HepG2 (cell line): Measurements from ENCODE around the gene ANKRD49. TPM values are rescaled to one million over a fixed set of nuclear protein-coding genes. Genes with fewer than 3 reads are reported as not detected.

ENCODE experiments used
- ATAC-seq: fragments of 200-7000 bp; cut with Tn5 transposase; 3 replicates; pipeline ENCODE4 v1.9.1; 2020; ENCODE audit warnings: mild to moderate bottlenecking, moderate library complexity
- BruUV-seq: library from RNA; stranded (reverse); fragments of 400-500 nt; replicated peaks from 2 replicates; lab custom pipeline; 2021; lab: Mats Ljungman, UMichigan
- CTCF ChIA-PET: fragments of 300-600 bp; formaldehyde crosslinking; extraction: SDS; loops from one replicate; lab custom pipeline; 2021; ENCODE audit warnings: low total read pairs, inconsistent platforms, low intra/inter-chr PET ratio; lab: Yijun Ruan, JAX
- POLR2A ChIA-PET: fragments of 350-600 bp; sonication (Branson Sonifier 250); formaldehyde crosslinking; loops from one replicate; lab custom pipeline; 2020; ENCODE audit warnings: antibody characterized with exemption, inconsistent platforms; lab: Yijun Ruan, JAX
- DNase-seq: peaks from one replicate; pipeline ENCODE4 v3.0.0-alpha.2; 2015; ENCODE audit warnings: low spot score
- FAIRE-seq: peaks from 3 replicates; lab custom pipeline; 2011; peaks lifted over from hg19 to GRCh38; lab: Jason Lieb, UNC
- H2AFZ ChIP-seq: one replicate; pipeline ENCODE4 v1.6.1; 2011; ENCODE audit warnings: low read length, inconsistent platforms
- H3K27ac ChIP-seq: fragments of 300-600 bp; 3 replicates; pipeline ENCODE4 v1.8.0; 2011; ENCODE audit warnings: mixed run types, mild to moderate bottlenecking, mixed read lengths, low read length, inconsistent platforms; ENCODE audit not compliant: insufficient read depth; ENCODE audit errors: extremely low read length
- H3K27me3 ChIP-seq, 2 experiments: fragments of 200-600 bp in 1 of 2; 2 replicates in 1 of 2; 3 replicates in 1 of 2; pipeline versions ENCODE4 v1.6.0 to v1.8.0; 2011; ENCODE audit warnings: low read length in 2 of 2, mild to moderate bottlenecking in 2 of 2, moderate library complexity in 2 of 2, inconsistent platforms in 1 of 2; ENCODE audit not compliant: insufficient read depth in 2 of 2, control insufficient read depth in 1 of 2
- H3K36me3 ChIP-seq, 2 experiments: fragments of 200-600 bp in 1 of 2; replicated peaks in 1 of 2; 2 replicates in 1 of 2; 3 replicates in 1 of 2; pipeline versions ENCODE4 v1.5.1 to v1.8.0; 2011; ENCODE audit warnings: low read length in 2 of 2, inconsistent platforms in 1 of 2; ENCODE audit not compliant: insufficient read depth in 2 of 2, control insufficient read depth in 1 of 2
- H3K4me1 ChIP-seq: 2 replicates; pipeline ENCODE4 v1.5.1; 2012; ENCODE audit warnings: low read length, inconsistent platforms; ENCODE audit not compliant: insufficient read depth
- H3K4me2 ChIP-seq: 2 replicates; pipeline ENCODE4 v1.6.0; 2011; ENCODE audit warnings: low read depth, low read length, inconsistent platforms
- H3K4me3 ChIP-seq, 3 experiments: fragments of 200-600 bp in 1 of 3; sonication (generic), shearing (Covaris generic) in 1 of 3; replicated peaks in 1 of 3; 2 replicates each; pipeline ENCODE4 v1.5.1; 2011 to 2016; ENCODE audit warnings: low read length in 3 of 3, inconsistent platforms in 2 of 3, low read depth in 2 of 3, mild to moderate bottlenecking in 2 of 3, control low read depth in 1 of 3, mixed read lengths in 1 of 3; ENCODE audit not compliant: insufficient read depth in 1 of 3
- H3K79me2 ChIP-seq: one replicate; pipeline ENCODE4 v1.6.1; 2011; ENCODE audit warnings: low read length, inconsistent platforms; ENCODE audit not compliant: insufficient read depth
- H3K9ac ChIP-seq: 2 replicates; pipeline ENCODE4 v1.6.0; 2011; ENCODE audit warnings: mild to moderate bottlenecking, low read depth, low read length, inconsistent platforms; ENCODE audit not compliant: insufficient read depth
- H3K9me3 ChIP-seq: 2 replicates; pipeline ENCODE4 v1.5.1; 2012; ENCODE audit warnings: mild to moderate bottlenecking, low read length
- H4K20me1 ChIP-seq: 2 replicates; pipeline ENCODE4 v1.6.0; 2011; ENCODE audit warnings: inconsistent platforms, mild to moderate bottlenecking, low read length, moderate library complexity; ENCODE audit not compliant: insufficient read depth
- PAX8 ChIP-seq: sonication (generic); formaldehyde crosslinking; IDR thresholded peaks from 2 replicates; pipeline ENCODE4 v1.8.0; 2022; ENCODE audit warnings: mild to moderate bottlenecking, missing genetic modification reagents, borderline replicate concordance
- SNAPC4 ChIP-seq: sonication (generic); formaldehyde crosslinking; IDR thresholded peaks from 2 replicates; pipeline ENCODE4 v1.4.0; 2020; ENCODE audit warnings: mild to moderate bottlenecking, missing genetic modification reagents
- WGBS: methylation state at CpG from one replicate; pipeline ENCODE4 v1.1.6; 2017; ENCODE audit warnings: low lambda C conversion rate; 5-methylcytosine and 5-hydroxymethylcytosine counted together
- in situ Hi-C: cut with HindIII; loops from 2 replicates; pipeline ENCODE4 v1.10.0; 2017; ENCODE audit warnings: low pct_unique_long_range_greater_than_20kb; ENCODE audit not compliant: extremely low pct_ligation_motif_present
- intact Hi-C: fragments of 100-400 bp; cut with micrococcal nuclease; formaldehyde crosslinking; loops from one replicate; pipeline ENCODE4 v1.10.0; 2022; ENCODE audit not compliant: unreplicated experiment
- polyA plus RNA-seq, 8 experiments: library from polyadenylated mRNA; depleted of rRNA in 3 of 8; stranded (reverse) in 7 of 8; unstranded in 1 of 8; fragments of >200 nt; fragmentation: Illumina TruSeq in 4 of 8; extraction: Trizol in 4 of 8; gene quantifications; 2 replicates each; pipeline versions ENCODE4 v1.2.1 to v1.2.3, GENCODE V29; 2011 to 2016; ENCODE audit warnings: low read depth in 4 of 8, missing spikeins in 1 of 8, mixed read lengths in 1 of 8; ENCODE audit not compliant: insufficient read depth in 1 of 8
- total RNA-seq, 5 experiments: library from RNA; depleted of rRNA; stranded (reverse); fragments of >200 nt; fragmentation: Illumina TruSeq; extraction: Trizol; gene quantifications; 2 replicates each; pipeline ENCODE4 v1.2.3, GENCODE V29; 2016; ENCODE audit warnings: low read depth in 1 of 5
- TF ChIP-seq, protein P1 (sequence below): sonication (generic); formaldehyde crosslinking; conservative IDR thresholded peaks from 2 replicates; pipeline ENCODE4 v1.8.0; 2022; ENCODE audit warnings: low read depth, missing genetic modification reagents
- TF ChIP-seq, protein P2 (sequence below): sonication (generic); formaldehyde crosslinking; IDR thresholded peaks from 2 replicates; pipeline ENCODE4 v1.4.0; 2020; ENCODE audit warnings: missing genetic modification reagents

ANKRD49 gene
- total and polyA plus RNA-seq, 2 of the 13 experiments (the other 11 are each of a cell fraction or from before 2014, with no cell fraction given): 14.2 to 14.3 TPM

GRCh38 chr11:94469416-94469815 is 24.4 kb upstream of the ANKRD49 start:
- Histone ChIP-seq H3K36me3 (peaks cover 3 to 50% of the 10 kb centered on the region in 2 experiments), H3K4me1 (no peaks in the 10 kb centered on the region), H4K20me1 (no peaks in the 10 kb centered on the region), H3K79me2 (no peaks in the 10 kb centered on the region), H3K4me3 (no peak overlapping the region), H3K9me3 (no peaks in the 10 kb centered on the region), H3K9ac (no peak overlapping the region), H3K27me3 (no peaks in the 10 kb centered on the region), H2AFZ (no peak overlapping the region), H3K4me2 (no peak overlapping the region), H3K27ac (no peak overlapping the region)
- 100% methylated on average over 2 of the region's 2 CpGs for WGBS
- no TSS peak for BruUV-seq
- no peak for TF ChIP-seq PAX8 (CRISPR knock-in tag)
- TF ChIP-seq, protein P1, sequence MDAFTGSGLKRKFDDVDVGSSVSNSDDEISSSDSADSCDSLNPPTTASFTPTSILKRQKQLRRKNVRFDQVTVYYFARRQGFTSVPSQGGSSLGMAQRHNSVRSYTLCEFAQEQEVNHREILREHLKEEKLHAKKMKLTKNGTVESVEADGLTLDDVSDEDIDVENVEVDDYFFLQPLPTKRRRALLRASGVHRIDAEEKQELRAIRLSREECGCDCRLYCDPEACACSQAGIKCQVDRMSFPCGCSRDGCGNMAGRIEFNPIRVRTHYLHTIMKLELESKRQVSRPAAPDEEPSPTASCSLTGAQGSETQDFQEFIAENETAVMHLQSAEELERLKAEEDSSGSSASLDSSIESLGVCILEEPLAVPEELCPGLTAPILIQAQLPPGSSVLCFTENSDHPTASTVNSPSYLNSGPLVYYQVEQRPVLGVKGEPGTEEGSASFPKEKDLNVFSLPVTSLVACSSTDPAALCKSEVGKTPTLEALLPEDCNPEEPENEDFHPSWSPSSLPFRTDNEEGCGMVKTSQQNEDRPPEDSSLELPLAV (CRISPR knock-in tag): no peak
- TF ChIP-seq, protein P2, sequence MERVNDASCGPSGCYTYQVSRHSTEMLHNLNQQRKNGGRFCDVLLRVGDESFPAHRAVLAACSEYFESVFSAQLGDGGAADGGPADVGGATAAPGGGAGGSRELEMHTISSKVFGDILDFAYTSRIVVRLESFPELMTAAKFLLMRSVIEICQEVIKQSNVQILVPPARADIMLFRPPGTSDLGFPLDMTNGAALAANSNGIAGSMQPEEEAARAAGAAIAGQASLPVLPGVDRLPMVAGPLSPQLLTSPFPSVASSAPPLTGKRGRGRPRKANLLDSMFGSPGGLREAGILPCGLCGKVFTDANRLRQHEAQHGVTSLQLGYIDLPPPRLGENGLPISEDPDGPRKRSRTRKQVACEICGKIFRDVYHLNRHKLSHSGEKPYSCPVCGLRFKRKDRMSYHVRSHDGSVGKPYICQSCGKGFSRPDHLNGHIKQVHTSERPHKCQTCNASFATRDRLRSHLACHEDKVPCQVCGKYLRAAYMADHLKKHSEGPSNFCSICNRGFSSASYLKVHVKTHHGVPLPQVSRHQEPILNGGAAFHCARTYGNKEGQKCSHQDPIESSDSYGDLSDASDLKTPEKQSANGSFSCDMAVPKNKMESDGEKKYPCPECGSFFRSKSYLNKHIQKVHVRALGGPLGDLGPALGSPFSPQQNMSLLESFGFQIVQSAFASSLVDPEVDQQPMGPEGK (CRISPR knock-in tag): no peak
- TF ChIP-seq SNAPC4 (CRISPR knock-in tag): no peak
- in situ Hi-C loops: no loop called here
- DNase-seq (no peak), ATAC-seq (no peak), FAIRE-seq (no peak)
- ChIA-PET POLR2A (no interaction called here), CTCF (no interaction called here)
- intact Hi-C loops: no loop called here
